Upper lobe of left lung (tissue), 4 donors: ENCODE data around the gene DYNLT5.

Experiments
- CTCF ChIP-seq, 6 experiments: fragments of 450-650 bp in 4 of 6; fragments of 200-600 bp in 2 of 6; sonication (generic) in 2 of 6; IDR thresholded peaks; one replicate each; pipeline ENCODE4 v1.5.1; 2016 to 2019; ENCODE audit warnings: antibody characterized with exemption in 6 of 6
- EP300 ChIP-seq, 4 donors: sonication (generic); formaldehyde crosslinking; IDR thresholded peaks; one replicate each; pipeline ENCODE4 v1.5.1; 2017; ENCODE audit warnings: antibody characterized with exemption in 4 of 4, control low read depth in 2 of 4
- POLR2A ChIP-seq, 4 donors: fragments of 450-650 bp; IDR thresholded peaks; one replicate each; pipeline ENCODE4 v1.5.1; 2016 to 2017; ENCODE audit warnings: antibody characterized with exemption in 4 of 4, mild to moderate bottlenecking in 2 of 4
- POLR2AphosphoS5 ChIP-seq, 2 donors: sonication (generic); formaldehyde crosslinking; IDR thresholded peaks; one replicate each; pipeline ENCODE4 v1.5.1; 2017; ENCODE audit warnings: antibody characterized with exemption in 2 of 2

DNA sequence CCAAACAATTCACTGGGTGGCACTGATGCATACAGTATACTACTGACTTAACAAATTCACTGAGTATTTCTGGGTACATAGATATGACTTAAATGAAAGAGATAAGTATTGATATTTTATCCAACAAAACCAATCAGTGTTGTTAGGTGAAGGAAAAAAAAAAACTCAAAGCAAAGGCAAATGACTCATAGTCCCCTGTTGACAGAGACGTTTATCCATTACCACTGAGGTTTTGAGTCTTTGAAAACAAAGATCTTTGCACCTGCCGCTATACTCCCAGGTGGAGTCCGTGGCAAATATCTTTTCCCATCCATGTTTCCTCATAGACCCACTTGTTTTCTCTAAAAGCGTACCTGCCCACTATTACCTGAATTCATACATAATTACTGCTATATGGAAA, 18.4 kb downstream of the DYNLT5 start:
- no peak for TF ChIP-seq POLR2AphosphoS5 (IDR thresholded peaks at IDR 0.05)
- TF ChIP-seq CTCF (IDR thresholded peaks at IDR 0.05) = no peak
- TF ChIP-seq EP300 (IDR thresholded peaks at IDR 0.05) = no peak
- no peak for TF ChIP-seq POLR2A (IDR thresholded peaks at IDR 0.05)
